Measurements from ENCODE around the gene MEGF11. TPM values are rescaled to one million over a fixed set of nuclear protein-coding genes. Genes with fewer than 3 reads are reported as not detected.

MEGF11 gene
- total RNA-seq, 1 experiment from 2014 or later, result not detected

- DNase-seq (ENCODE audit: low read depth), result no peak
These were observed 281.9 kb downstream of the MEGF11 start for GRCh38 chr15:65971741-65971995.

GRCh38 chr15:65970937-65971740, 282.4 kb downstream of the MEGF11 start:
- DNase-seq (ENCODE audit: low read depth), result no peak

- no peak for DNase-seq (ENCODE audit: low read depth)
These were observed 283.4 kb downstream of the MEGF11 start for GRCh38 chr15:65969865-65970816.

GRCh38 chr15:65968511-65968910, 285.0 kb downstream of the MEGF11 start:
- DNase-seq (ENCODE audit: low read depth), result no peak

- DNase-seq (ENCODE audit: low read depth), result no peak
These were observed 288.6 kb downstream of the MEGF11 start for GRCh38 chr15:65964792-65965433.

GRCh38 chr15:65963911-65964482, 289.6 kb downstream of the MEGF11 start:
- no peak for DNase-seq (ENCODE audit: low read depth)

- no peak for DNase-seq (ENCODE audit: low read depth)
These were observed 290.2 kb downstream of the MEGF11 start for GRCh38 chr15:65963358-65963757.

GRCh38 chr15:65962187-65962586, 291.4 kb downstream of the MEGF11 start:
- peak; percentile 29 for DNase-seq (ENCODE audit: low read depth)

GRCh38 chr15:65960586-65960985, 293.0 kb downstream of the MEGF11 start:
- DNase-seq (ENCODE audit: low read depth), result no peak

GRCh38 chr15:65958835-65959234, 294.7 kb downstream of the MEGF11 start:
- no peak for DNase-seq (ENCODE audit: low read depth)

- no peak for DNase-seq (ENCODE audit: low read depth)
These were observed 296.1 kb downstream of the MEGF11 start for GRCh38 chr15:65957451-65957850.

GRCh38 chr15:65956899-65957298, 296.7 kb downstream of the MEGF11 start:
- no peak for DNase-seq (ENCODE audit: low read depth)

- DNase-seq (ENCODE audit: low read depth), result no peak
These were observed 297.2 kb downstream of the MEGF11 start for GRCh38 chr15:65956307-65956706.

- DNase-seq (ENCODE audit: low read depth), result peak; percentile 85
These were observed 299.2 kb downstream of the MEGF11 start for GRCh38 chr15:65954289-65954741.

GRCh38 chr15:65953622-65954021, 299.9 kb downstream of the MEGF11 start:
- DNase-seq (ENCODE audit: low read depth), result no peak

GRCh38 chr15:65952391-65953053, 301.0 kb downstream of the MEGF11 start:
- peak; percentile 65 for DNase-seq (ENCODE audit: low read depth)

- DNase-seq (ENCODE audit: low read depth), result no peak
These were observed 302.5 kb downstream of the MEGF11 start for GRCh38 chr15:65951007-65951406.

- no peak for DNase-seq (ENCODE audit: low read depth)
These were observed 304.1 kb downstream of the MEGF11 start for GRCh38 chr15:65949491-65949890.

- no peak for DNase-seq (ENCODE audit: low read depth)
These were observed 304.5 kb downstream of the MEGF11 start for GRCh38 chr15:65949011-65949410.

GRCh38 chr15:65948383-65948782, 305.2 kb downstream of the MEGF11 start:
- no peak for DNase-seq (ENCODE audit: low read depth)

- DNase-seq (ENCODE audit: low read depth), result no peak
These were observed 306.5 kb downstream of the MEGF11 start for GRCh38 chr15:65947041-65947440.
